GM12878 (cell line): Measurements from ENCODE around the gene FRMD8. TPM values are rescaled to one million over a fixed set of nuclear protein-coding genes. Genes with fewer than 3 reads are reported as not detected.

Experiments
- BACH1 ChIP-seq: fragments of 450-650 bp; IDR thresholded peaks from 2 replicates; pipeline ENCODE4 v1.6.1; 2017; ENCODE audit warnings: mild to moderate bottlenecking, borderline replicate concordance
- CHD2 ChIP-seq: IDR thresholded peaks from 2 replicates; pipeline ENCODE4 v1.6.1; 2011; ENCODE audit warnings: low read depth, low read length, improper control_type of control experiment, borderline replicate concordance
- CUX1 ChIP-seq: IDR thresholded peaks from 2 replicates; pipeline ENCODE4 v1.6.1; 2012; ENCODE audit warnings: improper control_type of control experiment, low read depth, low read length; ENCODE audit not compliant: insufficient replicate concordance
- NFYB ChIP-seq: IDR thresholded peaks from 2 replicates; pipeline ENCODE4 v1.6.1; 2011; ENCODE audit warnings: low read depth, mild to moderate bottlenecking, low read length, improper control_type of control experiment, moderate library complexity; ENCODE audit not compliant: insufficient read depth
- STAT3 ChIP-seq: IDR thresholded peaks from 2 replicates; pipeline ENCODE4 v1.6.1; 2011; ENCODE audit warnings: low read depth, low read length, improper control_type of control experiment
- ZZZ3 ChIP-seq: IDR thresholded peaks from 2 replicates; pipeline ENCODE4 v1.6.1; 2011; ENCODE audit warnings: low read depth; ENCODE audit not compliant: control insufficient read depth, insufficient read length
- polyA plus RNA-seq, 11 experiments: library from polyadenylated mRNA; depleted of rRNA in 4 of 11; unstranded in 6 of 11; stranded (reverse) in 5 of 11; fragments of >200 nt; fragmentation: Nextera tagmentation in 4 of 11; fragmentation: Illumina TruSeq in 1 of 11; extraction: Ambion mirVana in 4 of 11; extraction: Trizol in 1 of 11; gene quantifications; 1 replicate in 1 of 11; 2 replicates in 10 of 11; pipeline versions ENCODE4 v1.2.1 to v1.2.3, GENCODE V29; 2011 to 2016; ENCODE audit warnings: inconsistent platforms in 2 of 11, missing spikeins in 2 of 11, low read depth in 1 of 11
- total RNA-seq, 4 experiments: library from RNA; depleted of rRNA in 3 of 4; stranded (reverse); fragments of >200 nt in 3 of 4; fragmentation: Illumina TruSeq in 1 of 4; extraction: Trizol in 1 of 4; gene quantifications; 2 replicates each; pipeline versions ENCODE4 v1.2.1 to v1.2.3, GENCODE V29; 2013 to 2021

The FRMD8 gene
- total and polyA plus RNA-seq, 10 of the 15 experiments (the other 5 are each of a cell fraction or from before 2014, with no cell fraction given) = 8.3 to 69.4 (median 28.0) TPM

- peak; percentile 60; the same call in 1 of the 2 replicates for TF ChIP-seq NFYB
- peak; percentile 94 for TF ChIP-seq STAT3
- TF ChIP-seq CHD2 = no peak; the same call in 1 of the 2 replicates
- peak; percentile 61 for TF ChIP-seq CUX1
- no peak for TF ChIP-seq ZZZ3
- TF ChIP-seq BACH1 = peak; percentile 35; the same call in 1 of the 2 replicates
These were observed 39.8 kb downstream of the FRMD8 start (continued) for GRCh38 chr11:65425971-65426838.
